ENCODE data around the gene MAGI2.

The MAGI2 gene

GRCh38 chr7:78465894-78466293, 987.6 kb downstream of the MAGI2 start:
- Histone ChIP-seq H3K36me3 (ENCODE audit: control insufficient read depth, low read length) (no peaks in the 10 kb centered on the region), H3F3A (ENCODE audit: control insufficient read depth, insufficient read depth) (no peaks in the 10 kb centered on the region), H3K27me3 (ENCODE audit: control insufficient read depth, low read length) (no peaks in the 10 kb centered on the region)

GRCh38 chr7:78463039-78463438, 990.4 kb downstream of the MAGI2 start:
- Histone ChIP-seq H3K9me3 (ENCODE audit: control insufficient read depth, insufficient read depth, low read length) (no peaks in the 10 kb centered on the region), H4K20me1 (ENCODE audit: control insufficient read depth, insufficient read depth, low read depth, low read length) (no peaks in the 10 kb centered on the region), H3K36me3 (ENCODE audit: control insufficient read depth, low read length) (no peaks in the 10 kb centered on the region), H3K9me2 (replicated peaks; ENCODE audit: control insufficient read depth, low read length) (no peaks in the 10 kb centered on the region), H3K4me2 (ENCODE audit: low read length) (no peak overlapping the region), H3K4me3 (ENCODE audit: low read length) (no peak overlapping the region), H3K27ac (ENCODE audit: low read depth, low read length) (no peak overlapping the region), H3K4me1 (ENCODE audit: control insufficient read depth, low read length) (no peaks in the 10 kb centered on the region), H3K27me3 (ENCODE audit: control insufficient read depth, low read length) (no peaks in the 10 kb centered on the region), H3F3A (ENCODE audit: control insufficient read depth, insufficient read depth) (no peaks in the 10 kb centered on the region), H3K79me2 (ENCODE audit: control insufficient read depth, low read length) (no peaks in the 10 kb centered on the region)
- TF ChIP-seq CTCF (IDR thresholded peaks at IDR 0.05; ENCODE audit: low read depth, low read length, poor library complexity, severe bottlenecking) (no peak), EZH2phosphoT487 (IDR thresholded peaks at IDR 0.05; ENCODE audit: borderline replicate concordance, low read length) (no peak)

More at GRCh38 chr7:78465894-78466293, 987.6 kb downstream of the MAGI2 start:
- no peaks in the 10 kb centered on the region for H3K4me1 ChIP-seq (ENCODE audit: control insufficient read depth, low read length)
- H3K79me2 ChIP-seq (ENCODE audit: control insufficient read depth, low read length), result no peaks in the 10 kb centered on the region
- no peaks in the 10 kb centered on the region for H3K9me3 ChIP-seq (ENCODE audit: control insufficient read depth, insufficient read depth, low read length)
- H3K27ac ChIP-seq (ENCODE audit: low read depth, low read length), result no peak overlapping the region
- no peak overlapping the region for H3K4me2 ChIP-seq (ENCODE audit: low read length)
- no peaks in the 10 kb centered on the region for H3K9me2 ChIP-seq (replicated peaks; ENCODE audit: control insufficient read depth, low read length)
- no peaks in the 10 kb centered on the region for H4K20me1 ChIP-seq (ENCODE audit: control insufficient read depth, insufficient read depth, low read depth, low read length)
- TF ChIP-seq EZH2phosphoT487 (IDR thresholded peaks at IDR 0.05; ENCODE audit: borderline replicate concordance, low read length), result no peak
- TF ChIP-seq CTCF (IDR thresholded peaks at IDR 0.05; ENCODE audit: low read depth, low read length, poor library complexity, severe bottlenecking), result no peak
- H3K4me3 ChIP-seq (ENCODE audit: low read length), result no peak overlapping the region

GRCh38 chr7:78450706-78451105, 1002.8 kb downstream of the MAGI2 start:
- no peak overlapping the region for H3K27ac ChIP-seq (ENCODE audit: low read depth, low read length)
- TF ChIP-seq EZH2phosphoT487 (IDR thresholded peaks at IDR 0.05; ENCODE audit: borderline replicate concordance, low read length), result no peak
- no peak for TF ChIP-seq CTCF (IDR thresholded peaks at IDR 0.05; ENCODE audit: low read depth, low read length, poor library complexity, severe bottlenecking)
- H3K79me2 ChIP-seq (ENCODE audit: control insufficient read depth, low read length), result no peaks in the 10 kb centered on the region
- H3K36me3 ChIP-seq (ENCODE audit: control insufficient read depth, low read length), result no peaks in the 10 kb centered on the region
- no peak overlapping the region for H3K4me2 ChIP-seq (ENCODE audit: low read length)
- H3K27me3 ChIP-seq (ENCODE audit: control insufficient read depth, low read length), result no peaks in the 10 kb centered on the region
- no peaks in the 10 kb centered on the region for H3K9me2 ChIP-seq (replicated peaks; ENCODE audit: control insufficient read depth, low read length)
- H3K9me3 ChIP-seq (ENCODE audit: control insufficient read depth, insufficient read depth, low read length), result no peaks in the 10 kb centered on the region
- H4K20me1 ChIP-seq (ENCODE audit: control insufficient read depth, insufficient read depth, low read depth, low read length), result no peaks in the 10 kb centered on the region
- H3F3A ChIP-seq (ENCODE audit: control insufficient read depth, insufficient read depth), result no peaks in the 10 kb centered on the region
- H3K4me1 ChIP-seq (ENCODE audit: control insufficient read depth, low read length), result no peaks in the 10 kb centered on the region
- no peak overlapping the region for H3K4me3 ChIP-seq (ENCODE audit: low read length)

GRCh38 chr7:78448911-78449310, 1004.6 kb downstream of the MAGI2 start:
- Histone ChIP-seq H3K4me1 (ENCODE audit: control insufficient read depth, low read length) (no peaks in the 10 kb centered on the region), H4K20me1 (ENCODE audit: control insufficient read depth, insufficient read depth, low read depth, low read length) (no peaks in the 10 kb centered on the region), H3K27me3 (ENCODE audit: control insufficient read depth, low read length) (no peaks in the 10 kb centered on the region), H3K79me2 (ENCODE audit: control insufficient read depth, low read length) (no peaks in the 10 kb centered on the region), H3K4me3 (ENCODE audit: low read length) (no peak overlapping the region), H3F3A (ENCODE audit: control insufficient read depth, insufficient read depth) (no peaks in the 10 kb centered on the region), H3K9me3 (ENCODE audit: control insufficient read depth, insufficient read depth, low read length) (no peaks in the 10 kb centered on the region), H3K27ac (ENCODE audit: low read depth, low read length) (no peak overlapping the region), H3K9me2 (replicated peaks; ENCODE audit: control insufficient read depth, low read length) (no peaks in the 10 kb centered on the region), H3K4me2 (ENCODE audit: low read length) (no peak overlapping the region), H3K36me3 (ENCODE audit: control insufficient read depth, low read length) (no peaks in the 10 kb centered on the region)
- no peak for TF ChIP-seq CTCF (IDR thresholded peaks at IDR 0.05; ENCODE audit: low read depth, low read length, poor library complexity, severe bottlenecking)
- no peak for TF ChIP-seq EZH2phosphoT487 (IDR thresholded peaks at IDR 0.05; ENCODE audit: borderline replicate concordance, low read length)
